ENCODE data around the gene MRPL36. TPM values are rescaled to one million over a fixed set of nuclear protein-coding genes. Genes with fewer than 3 reads are reported as not detected.

MRPL36 gene
- total RNA-seq, 4 donors from 2014 or later, result 67.8 to 106 (median 75.3) TPM

GRCh38 chr5:1832511-1833250 is 33.0 kb upstream of the MRPL36 start:
- DNase-seq (no peak), ATAC-seq (no peak)
- in situ Hi-C loops (cut with MboI; ENCODE audit: low sequenced_read_pairs in 4 of 4) (no loop called here), intact Hi-C loops (cut with DNase I; ENCODE audit: low total_unique reads) (no loop called here)
- H3K4me1 ChIP-seq, result no peaks in the 10 kb centered on the region
- H3K4me3 ChIP-seq, result no peak overlapping the region
- no peaks in the 10 kb centered on the region for H3K9me3 ChIP-seq
- no peaks in the 10 kb centered on the region for H3K36me3 ChIP-seq
- no peak for TF ChIP-seq CTCF (IDR thresholded peaks at IDR 0.05 in 4 of 5, conservative IDR thresholded peaks at IDR 0.05 in 1 of 5)
- TF ChIP-seq POLR2A (IDR thresholded peaks at IDR 0.05), result no peak
- no peaks in the 10 kb centered on the region for H3K27me3 ChIP-seq
- no peak overlapping the region for H3K27ac ChIP-seq

GRCh38 chr5:1831677-1832313 is 32.2 kb upstream of the MRPL36 start:
- in situ Hi-C loops (cut with MboI; ENCODE audit: low sequenced_read_pairs in 4 of 4) (no loop called here), intact Hi-C loops (cut with DNase I; ENCODE audit: low total_unique reads) (no loop called here)
- no peak overlapping the region for H3K27ac ChIP-seq
- H3K9me3 ChIP-seq, result no peaks in the 10 kb centered on the region
- no peaks in the 10 kb centered on the region for H3K27me3 ChIP-seq
- H3K4me1 ChIP-seq, result no peaks in the 10 kb centered on the region
- no peak for ATAC-seq
- TF ChIP-seq POLR2A (IDR thresholded peaks at IDR 0.05) (no peak), CTCF (IDR thresholded peaks at IDR 0.05 in 4 of 5, conservative IDR thresholded peaks at IDR 0.05 in 1 of 5) (no peak)
- no peak for DNase-seq
- H3K4me3 ChIP-seq, result no peak overlapping the region
- H3K36me3 ChIP-seq, result no peaks in the 10 kb centered on the region

GRCh38 chr5:1831257-1831656 is 31.6 kb upstream of the MRPL36 start:
- H3K27me3 ChIP-seq, result no peaks in the 10 kb centered on the region
- TF ChIP-seq POLR2A (IDR thresholded peaks at IDR 0.05) (no peak), CTCF (IDR thresholded peaks at IDR 0.05 in 4 of 5, conservative IDR thresholded peaks at IDR 0.05 in 1 of 5) (no peak)
- no peaks in the 10 kb centered on the region for H3K9me3 ChIP-seq
- H3K4me1 ChIP-seq, result no peaks in the 10 kb centered on the region
- no peak overlapping the region for H3K27ac ChIP-seq
- intact Hi-C loops (cut with DNase I; ENCODE audit: low total_unique reads) (no loop called here), in situ Hi-C loops (cut with MboI; ENCODE audit: low sequenced_read_pairs in 4 of 4) (no loop called here)
- no peak for DNase-seq
- H3K36me3 ChIP-seq, result no peaks in the 10 kb centered on the region
- no peak for ATAC-seq
- no peak overlapping the region for H3K4me3 ChIP-seq

GRCh38 chr5:1830571-1831228 is 31.1 kb upstream of the MRPL36 start:
- ATAC-seq, result no peak
- intact Hi-C loops (cut with DNase I; ENCODE audit: low total_unique reads) (no loop called here), in situ Hi-C loops (cut with MboI; ENCODE audit: low sequenced_read_pairs in 4 of 4) (no loop called here)
- Histone ChIP-seq H3K9me3 (no peaks in the 10 kb centered on the region), H3K36me3 (no peaks in the 10 kb centered on the region), H3K27me3 (no peaks in the 10 kb centered on the region), H3K4me1 (no peaks in the 10 kb centered on the region), H3K4me3 (no peak overlapping the region), H3K27ac (no peak overlapping the region)
- no peak for DNase-seq
- no peak for TF ChIP-seq CTCF (IDR thresholded peaks at IDR 0.05 in 4 of 5, conservative IDR thresholded peaks at IDR 0.05 in 1 of 5)
- TF ChIP-seq POLR2A (IDR thresholded peaks at IDR 0.05), result no peak
